Body of pancreas (tissue), 4 donors: ENCODE results near the gene CTSC.

Source experiments
- POLR2A ChIP-seq, 3 donors: fragments of 450-650 bp; IDR thresholded peaks; one replicate each; pipeline ENCODE4 v1.6.1; 2016; ENCODE audit warnings: antibody characterized with exemption in 3 of 3, mild to moderate bottlenecking in 2 of 3
- TF ChIP-seq, protein P1 (sequence below), 7 experiments: fragments of 450-650 bp in 4 of 7; fragments of 200-600 bp in 3 of 7; sonication (generic) in 3 of 7; IDR thresholded peaks; one replicate each; pipeline ENCODE4 v1.5.1; 2016 to 2019; ENCODE audit warnings: antibody characterized with exemption in 7 of 7

DNA sequence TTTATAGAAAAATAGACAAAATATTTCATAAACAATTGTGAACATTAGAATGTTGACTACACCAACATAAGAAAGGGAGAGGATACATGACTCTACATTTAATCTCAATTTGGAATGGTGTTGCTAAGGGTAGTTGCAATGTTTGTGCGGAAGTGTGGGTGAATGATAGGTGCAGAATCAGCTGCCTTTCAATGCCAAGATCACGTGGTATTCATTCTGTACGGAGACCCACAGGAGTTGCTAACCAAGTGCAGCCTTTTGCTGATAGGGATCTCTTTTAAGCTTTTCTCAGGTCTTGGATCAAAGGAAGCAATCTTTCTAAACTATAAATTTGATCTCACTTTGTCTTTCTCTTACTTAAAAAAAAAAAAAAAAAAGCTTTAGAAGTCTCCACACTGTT, 29.8 kb upstream of the CTSC start:
- TF ChIP-seq, protein P1, sequence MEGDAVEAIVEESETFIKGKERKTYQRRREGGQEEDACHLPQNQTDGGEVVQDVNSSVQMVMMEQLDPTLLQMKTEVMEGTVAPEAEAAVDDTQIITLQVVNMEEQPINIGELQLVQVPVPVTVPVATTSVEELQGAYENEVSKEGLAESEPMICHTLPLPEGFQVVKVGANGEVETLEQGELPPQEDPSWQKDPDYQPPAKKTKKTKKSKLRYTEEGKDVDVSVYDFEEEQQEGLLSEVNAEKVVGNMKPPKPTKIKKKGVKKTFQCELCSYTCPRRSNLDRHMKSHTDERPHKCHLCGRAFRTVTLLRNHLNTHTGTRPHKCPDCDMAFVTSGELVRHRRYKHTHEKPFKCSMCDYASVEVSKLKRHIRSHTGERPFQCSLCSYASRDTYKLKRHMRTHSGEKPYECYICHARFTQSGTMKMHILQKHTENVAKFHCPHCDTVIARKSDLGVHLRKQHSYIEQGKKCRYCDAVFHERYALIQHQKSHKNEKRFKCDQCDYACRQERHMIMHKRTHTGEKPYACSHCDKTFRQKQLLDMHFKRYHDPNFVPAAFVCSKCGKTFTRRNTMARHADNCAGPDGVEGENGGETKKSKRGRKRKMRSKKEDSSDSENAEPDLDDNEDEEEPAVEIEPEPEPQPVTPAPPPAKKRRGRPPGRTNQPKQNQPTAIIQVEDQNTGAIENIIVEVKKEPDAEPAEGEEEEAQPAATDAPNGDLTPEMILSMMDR (IDR thresholded peaks at IDR 0.05) = no peak
- TF ChIP-seq POLR2A (IDR thresholded peaks at IDR 0.05) = no peak
